NB4 (cell line): ENCODE results near the gene BOD1L2.

Experiments used
- DNase-seq: peaks from one replicate; pipeline ENCODE4 v3.0.0; 2010; ENCODE audit warnings: low read depth
- H3K4me3 ChIP-seq: one replicate; pipeline ENCODE4 v1.5.1; 2011; ENCODE audit warnings: mild to moderate bottlenecking, low read depth, low read length, moderate library complexity
- MYC ChIP-seq: IDR thresholded peaks from 2 replicates; pipeline ENCODE4 v1.6.1; 2011; ENCODE audit warnings: low read depth, low read length
- POLR2A ChIP-seq: IDR thresholded peaks from 2 replicates; pipeline ENCODE4 v1.6.1; 2011; ENCODE audit warnings: mild to moderate bottlenecking; ENCODE audit not compliant: insufficient read length; ENCODE audit errors: extremely low read depth
- TF ChIP-seq, protein P1 (sequence below): IDR thresholded peaks from 2 replicates; pipeline ENCODE4 v1.6.1; 2011; ENCODE audit warnings: low read depth, low read length
- TF ChIP-seq, protein P2 (sequence below): IDR thresholded peaks from one replicate; pipeline ENCODE4 v1.5.1; 2012; ENCODE audit warnings: low read depth, low read length

BOD1L2 gene

DNA sequence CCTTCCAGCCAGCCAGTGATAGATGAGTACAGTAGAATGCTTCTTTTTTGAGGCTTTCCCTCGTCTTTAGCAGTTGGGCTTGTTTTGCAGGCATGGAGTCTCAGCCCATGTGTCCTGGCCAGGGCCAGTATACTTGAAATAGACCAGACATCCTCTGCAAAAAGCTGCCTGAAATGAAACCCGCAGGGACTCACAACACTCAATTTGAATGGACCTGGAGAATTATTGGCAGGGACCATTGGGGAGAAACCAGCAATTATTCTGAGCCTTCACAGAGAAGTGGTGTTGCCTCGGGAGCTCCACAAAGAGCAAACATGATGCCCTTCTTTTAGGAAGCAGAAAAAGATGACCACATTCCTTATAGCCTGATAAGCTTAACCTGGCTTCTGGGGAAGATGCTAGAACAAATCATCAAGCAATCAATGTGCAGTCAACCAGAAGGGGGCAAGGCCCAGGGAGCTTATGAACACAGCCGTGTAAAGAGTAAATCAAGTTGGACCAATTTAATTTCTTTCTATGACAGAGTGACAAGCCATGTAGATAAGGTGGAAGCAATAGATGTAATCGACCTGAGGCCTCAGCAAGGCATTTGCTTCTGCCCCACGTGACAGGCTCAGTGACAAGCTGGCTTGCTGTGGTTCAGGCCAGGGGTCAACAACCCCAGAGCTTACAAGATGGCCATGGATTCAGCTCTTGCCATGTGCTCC lies 42.1 kb downstream of the BOD1L2 start:
- TF ChIP-seq POLR2A (no peak), MYC (no peak)
- TF ChIP-seq, protein P1, sequence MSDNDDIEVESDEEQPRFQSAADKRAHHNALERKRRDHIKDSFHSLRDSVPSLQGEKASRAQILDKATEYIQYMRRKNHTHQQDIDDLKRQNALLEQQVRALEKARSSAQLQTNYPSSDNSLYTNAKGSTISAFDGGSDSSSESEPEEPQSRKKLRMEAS, result no peak
- TF ChIP-seq, protein P2, sequence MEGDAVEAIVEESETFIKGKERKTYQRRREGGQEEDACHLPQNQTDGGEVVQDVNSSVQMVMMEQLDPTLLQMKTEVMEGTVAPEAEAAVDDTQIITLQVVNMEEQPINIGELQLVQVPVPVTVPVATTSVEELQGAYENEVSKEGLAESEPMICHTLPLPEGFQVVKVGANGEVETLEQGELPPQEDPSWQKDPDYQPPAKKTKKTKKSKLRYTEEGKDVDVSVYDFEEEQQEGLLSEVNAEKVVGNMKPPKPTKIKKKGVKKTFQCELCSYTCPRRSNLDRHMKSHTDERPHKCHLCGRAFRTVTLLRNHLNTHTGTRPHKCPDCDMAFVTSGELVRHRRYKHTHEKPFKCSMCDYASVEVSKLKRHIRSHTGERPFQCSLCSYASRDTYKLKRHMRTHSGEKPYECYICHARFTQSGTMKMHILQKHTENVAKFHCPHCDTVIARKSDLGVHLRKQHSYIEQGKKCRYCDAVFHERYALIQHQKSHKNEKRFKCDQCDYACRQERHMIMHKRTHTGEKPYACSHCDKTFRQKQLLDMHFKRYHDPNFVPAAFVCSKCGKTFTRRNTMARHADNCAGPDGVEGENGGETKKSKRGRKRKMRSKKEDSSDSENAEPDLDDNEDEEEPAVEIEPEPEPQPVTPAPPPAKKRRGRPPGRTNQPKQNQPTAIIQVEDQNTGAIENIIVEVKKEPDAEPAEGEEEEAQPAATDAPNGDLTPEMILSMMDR, result no peak
- no peak for DNase-seq

DNA sequence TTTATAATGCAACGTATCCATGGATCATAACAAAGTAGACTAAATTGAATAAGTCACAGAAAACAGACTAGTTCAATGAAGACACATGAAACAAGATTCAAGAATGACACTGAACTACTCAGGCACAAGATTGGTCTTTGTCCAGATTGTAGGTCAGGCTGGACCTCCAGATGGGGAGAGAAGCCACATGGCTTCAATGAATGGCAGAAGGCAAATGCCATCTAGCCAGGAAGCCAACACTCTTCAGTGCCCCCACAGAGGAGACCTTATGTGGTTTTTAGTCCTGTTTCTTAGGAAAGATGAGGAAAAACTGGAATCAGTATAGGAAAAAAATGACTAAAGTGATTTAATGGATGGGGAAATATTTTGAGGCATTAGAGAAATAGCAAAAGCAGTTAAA lies 43.1 kb downstream of the BOD1L2 start:
- no peak overlapping the region for H3K4me3 ChIP-seq
- TF ChIP-seq MYC, result no peak
- TF ChIP-seq, protein P1, result no peak
- no peak for TF ChIP-seq POLR2A
- TF ChIP-seq, protein P2, result no peak
- DNase-seq, result no peak

More for the DNA sequence above, 42.1 kb downstream of the BOD1L2 start:
- no peak overlapping the region for H3K4me3 ChIP-seq

DNA sequence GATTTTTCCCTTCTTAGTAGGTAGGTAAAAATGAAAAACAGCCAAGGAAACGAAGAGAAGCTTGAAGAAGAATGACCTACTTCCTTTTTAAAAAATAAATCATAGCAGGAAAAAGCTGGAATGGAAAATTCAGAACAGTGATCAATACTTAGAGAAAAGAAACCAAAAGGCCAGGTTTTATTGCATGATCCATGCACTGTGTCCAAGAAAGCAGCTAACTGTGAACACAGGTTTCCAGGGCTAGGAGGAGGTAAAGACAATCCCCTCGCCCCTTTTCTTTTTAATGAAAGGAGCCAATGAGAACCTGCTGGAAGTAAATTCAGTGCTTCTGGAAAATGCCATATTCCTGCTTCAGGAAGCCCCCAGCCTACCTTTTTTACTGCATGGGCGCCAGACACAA lies 47.2 kb downstream of the BOD1L2 start:
- TF ChIP-seq MYC (no peak), POLR2A (no peak)
- TF ChIP-seq, protein P2, result no peak
- TF ChIP-seq, protein P1, result no peak
- H3K4me3 ChIP-seq, result no peak overlapping the region
- no peak for DNase-seq

DNA sequence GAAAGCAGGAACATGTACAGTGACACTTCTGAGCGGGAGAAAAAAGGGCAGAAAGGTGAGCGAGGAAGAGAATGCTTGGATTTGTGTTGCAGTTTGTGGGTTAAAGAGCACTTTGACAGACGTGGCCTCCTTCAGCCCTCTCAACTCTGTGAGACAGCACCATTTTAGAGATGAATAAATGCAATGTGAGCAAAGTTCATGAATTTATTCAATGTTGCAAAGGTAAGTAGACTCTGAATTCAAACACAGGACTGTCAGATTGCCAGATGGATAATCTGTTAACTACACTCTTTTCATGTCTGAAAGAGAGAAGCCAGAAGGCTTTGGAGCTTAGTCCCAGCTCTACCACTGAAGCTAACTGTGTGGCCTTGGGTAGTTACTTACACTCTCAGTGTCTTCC lies 47.7 kb downstream of the BOD1L2 start:
- no peak overlapping the region for H3K4me3 ChIP-seq
- TF ChIP-seq, protein P2, result no peak
- no peak for TF ChIP-seq MYC
- TF ChIP-seq, protein P1, result no peak
- TF ChIP-seq POLR2A, result no peak
- no peak for DNase-seq

DNA sequence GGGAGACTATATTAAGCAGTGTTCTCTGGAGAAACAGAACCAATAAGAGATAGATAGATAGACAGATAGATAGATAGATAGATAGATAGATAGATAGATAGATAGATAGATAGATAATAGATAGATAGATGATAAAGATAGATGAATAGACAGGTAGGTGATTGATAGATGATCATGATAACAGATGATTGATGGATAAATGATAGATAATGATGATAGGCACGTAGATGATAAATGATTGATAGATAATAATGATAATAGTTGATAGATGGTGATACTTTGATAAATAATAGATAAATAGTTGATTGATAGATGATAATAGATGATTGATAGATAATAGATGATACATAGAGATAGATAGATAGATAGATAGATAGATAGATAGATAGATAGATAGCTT lies 48.5 kb downstream of the BOD1L2 start:
- TF ChIP-seq, protein P2, result no peak
- no peak for TF ChIP-seq MYC
- no peak for TF ChIP-seq POLR2A
- TF ChIP-seq, protein P1, result no peak
- no peak overlapping the region for H3K4me3 ChIP-seq

More for the DNA sequence above, 48.5 kb downstream of the BOD1L2 start:
- no peak for DNase-seq
